ENCODE data around the gene CCDC106.
A peak's percentile ranks its signal among the peaks of the same experiment; 100 is the strongest.

CCDC106 gene

DNA sequence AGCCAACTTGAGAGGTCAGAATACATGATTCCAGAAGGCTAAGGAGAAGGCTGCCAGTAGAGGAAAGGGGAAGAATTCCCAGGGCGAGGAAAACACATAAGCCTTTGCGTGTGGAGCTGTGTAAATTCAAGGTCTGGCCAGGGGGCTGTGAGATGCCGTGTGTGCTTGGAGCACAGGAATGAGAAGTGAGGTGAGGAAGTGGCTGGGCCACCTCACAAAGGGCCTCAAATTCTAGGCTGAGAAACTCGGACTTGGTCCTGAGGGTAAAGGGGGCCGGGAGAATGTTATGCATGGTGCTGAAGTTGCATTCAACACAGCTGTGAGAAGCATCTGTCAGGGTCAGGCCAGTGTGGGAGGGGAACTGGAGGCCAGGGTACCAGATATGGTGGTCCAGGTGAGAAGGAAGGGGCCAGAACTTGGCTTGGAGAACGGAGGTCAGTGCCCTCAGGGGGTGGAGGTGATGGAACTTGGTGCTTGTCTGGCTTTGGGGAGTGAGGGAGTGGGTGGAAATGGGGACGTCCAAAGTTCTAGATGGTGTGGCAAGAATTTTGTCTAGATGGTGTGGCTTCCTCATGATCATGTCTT, 12.1 kb upstream of the CCDC106 start:
- DNase-seq: no peak

DNA sequence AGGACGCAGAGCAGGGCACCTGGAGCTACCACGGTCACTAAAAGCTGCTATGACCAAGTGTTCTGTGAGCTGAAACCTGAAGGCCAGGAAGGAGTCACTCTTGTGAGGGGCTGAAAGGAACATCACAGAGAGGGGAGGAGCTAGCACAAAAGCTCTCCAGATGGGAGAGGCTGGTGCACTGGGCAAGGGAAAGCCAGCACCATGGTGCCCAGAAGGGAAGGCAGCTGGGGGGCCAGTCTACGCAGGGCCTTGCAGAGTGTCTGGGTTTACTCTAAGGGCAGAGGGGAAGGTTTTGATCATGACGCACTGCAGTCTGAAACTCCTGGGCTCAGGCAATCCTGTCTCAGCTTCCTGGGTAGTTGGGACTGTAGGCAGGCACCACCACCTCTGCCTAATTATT, 11.3 kb upstream of the CCDC106 start:
- no peak for DNase-seq

DNA sequence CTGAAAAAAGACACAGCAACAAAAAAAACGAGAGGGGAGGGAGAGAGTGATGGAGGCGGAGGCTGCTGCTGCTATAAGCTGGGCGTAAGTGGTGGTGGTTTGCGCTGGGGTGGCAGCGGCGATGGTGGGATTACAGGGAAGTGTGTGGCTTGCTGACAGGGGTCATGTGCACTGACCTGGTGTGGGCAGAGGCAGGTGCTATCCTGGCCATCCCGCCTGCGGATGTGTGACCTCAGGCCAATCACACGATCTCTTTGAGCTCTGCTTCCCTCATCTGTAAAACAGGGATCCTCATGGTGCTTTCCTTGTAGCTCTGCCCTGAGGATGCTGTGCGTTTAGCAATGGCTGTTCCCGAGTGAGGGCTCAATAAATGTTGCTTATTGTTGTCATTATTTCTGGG, 10.5 kb upstream of the CCDC106 start:
- no peak for DNase-seq

DNA sequence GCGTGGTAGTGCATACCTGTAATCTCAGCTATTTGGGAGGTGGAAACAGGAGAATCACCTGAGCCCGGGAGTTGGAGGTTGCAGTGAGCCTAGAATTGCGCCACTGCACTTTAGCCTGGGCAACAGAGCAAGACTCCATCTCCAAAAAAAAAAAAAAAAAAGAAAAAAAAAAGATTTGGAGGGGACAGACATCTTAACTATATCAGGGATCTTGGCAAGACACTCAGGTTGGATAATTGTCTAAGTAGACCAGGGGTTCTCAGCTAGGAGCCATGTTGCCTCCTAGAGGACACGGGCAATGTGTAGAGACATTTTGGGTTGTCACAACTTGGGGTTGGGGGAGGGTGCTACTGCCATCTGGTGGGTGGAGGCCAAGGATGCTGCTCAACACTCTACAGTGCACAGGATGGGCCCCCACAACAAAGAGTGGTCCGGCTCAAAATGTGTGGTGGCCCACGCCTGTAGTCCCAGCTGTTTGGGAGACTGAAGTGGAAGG, 9.1 kb upstream of the CCDC106 start:
- peak in 3 of 56 donors; percentile 12 to 23 (median 22) for DNase-seq

DNA sequence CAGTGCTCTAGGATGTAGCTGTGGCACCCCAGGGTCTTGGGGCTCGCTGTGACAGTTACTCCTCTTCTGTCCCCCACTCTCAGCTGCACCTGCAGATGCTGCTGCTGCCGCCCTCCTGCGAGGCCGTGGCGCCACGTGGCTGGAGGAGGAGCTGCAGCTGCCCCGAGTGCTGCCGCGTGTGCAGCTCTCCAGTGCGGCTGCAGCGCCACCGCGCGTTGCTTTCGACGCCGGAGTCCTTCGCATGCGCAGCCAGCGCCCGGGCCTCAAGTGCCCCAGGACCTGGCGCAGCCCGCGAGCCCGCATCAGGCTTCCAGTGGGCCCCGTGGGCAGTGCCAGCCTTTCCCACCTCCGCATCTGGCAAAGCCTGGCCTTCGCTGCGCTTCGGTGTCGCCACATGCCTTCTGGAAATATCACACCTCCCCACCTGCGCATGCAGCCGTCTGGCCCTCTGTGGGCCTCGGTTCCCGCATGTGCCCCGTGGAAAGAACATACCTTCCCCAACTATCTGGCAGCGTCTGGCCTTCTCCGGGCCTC, 7.9 kb upstream of the CCDC106 start:
- peak in 37 of 56 donors; percentile 4 to 69 (median 42) for DNase-seq

DNA sequence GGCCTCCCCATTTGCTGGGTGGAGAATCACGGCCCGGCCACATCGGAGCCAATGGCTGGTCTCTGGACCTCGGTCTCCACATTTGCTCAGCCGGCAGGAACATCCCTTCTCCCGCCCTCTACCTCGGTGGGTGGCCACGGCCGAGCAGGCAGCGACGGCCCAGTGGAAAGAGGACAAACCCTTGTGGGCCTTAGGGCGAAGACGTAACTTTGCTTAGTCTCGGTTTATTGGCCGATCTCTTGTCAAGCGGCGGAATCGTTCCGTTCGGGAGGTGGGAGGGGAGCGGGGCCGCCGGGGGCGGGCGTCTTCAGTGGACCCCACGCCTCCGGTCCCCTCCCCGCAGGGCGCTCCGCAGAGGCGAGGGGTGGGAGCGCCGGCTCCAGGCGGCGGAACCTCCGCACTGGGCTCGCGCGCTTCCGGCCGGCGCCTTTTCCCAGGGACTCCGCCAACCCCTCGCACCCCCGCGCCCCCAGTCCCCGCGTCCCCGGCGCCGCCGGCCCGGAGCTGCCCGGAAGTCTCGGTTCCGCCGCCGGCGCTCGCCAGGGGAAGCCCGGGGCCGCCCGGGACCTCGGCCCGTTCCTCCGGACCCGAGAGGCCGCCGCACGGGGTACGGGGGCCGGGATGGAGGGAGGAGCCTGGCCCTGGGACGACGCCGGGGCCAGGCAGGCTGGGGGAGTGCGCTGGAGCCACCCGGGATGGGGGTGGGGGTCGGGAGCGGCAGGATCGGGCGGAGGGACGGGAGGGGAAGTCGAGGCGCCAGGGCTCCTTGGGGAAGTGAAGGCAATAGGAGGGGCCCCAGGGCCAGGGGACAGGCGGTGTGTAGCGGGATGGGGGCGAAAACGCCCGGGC, 7.2 kb upstream of the CCDC106 start, which contains the start of gene ZNF580:
TSS of gene ZNF580 (plus strand) at position 426 of the 849 bp plus-strand sequence. CDS start 1,507 bp downstream, outside the sequence.
- DNase-seq: peak in 48 of 56 donors; percentile 31 to 84 (median 64)

DNA sequence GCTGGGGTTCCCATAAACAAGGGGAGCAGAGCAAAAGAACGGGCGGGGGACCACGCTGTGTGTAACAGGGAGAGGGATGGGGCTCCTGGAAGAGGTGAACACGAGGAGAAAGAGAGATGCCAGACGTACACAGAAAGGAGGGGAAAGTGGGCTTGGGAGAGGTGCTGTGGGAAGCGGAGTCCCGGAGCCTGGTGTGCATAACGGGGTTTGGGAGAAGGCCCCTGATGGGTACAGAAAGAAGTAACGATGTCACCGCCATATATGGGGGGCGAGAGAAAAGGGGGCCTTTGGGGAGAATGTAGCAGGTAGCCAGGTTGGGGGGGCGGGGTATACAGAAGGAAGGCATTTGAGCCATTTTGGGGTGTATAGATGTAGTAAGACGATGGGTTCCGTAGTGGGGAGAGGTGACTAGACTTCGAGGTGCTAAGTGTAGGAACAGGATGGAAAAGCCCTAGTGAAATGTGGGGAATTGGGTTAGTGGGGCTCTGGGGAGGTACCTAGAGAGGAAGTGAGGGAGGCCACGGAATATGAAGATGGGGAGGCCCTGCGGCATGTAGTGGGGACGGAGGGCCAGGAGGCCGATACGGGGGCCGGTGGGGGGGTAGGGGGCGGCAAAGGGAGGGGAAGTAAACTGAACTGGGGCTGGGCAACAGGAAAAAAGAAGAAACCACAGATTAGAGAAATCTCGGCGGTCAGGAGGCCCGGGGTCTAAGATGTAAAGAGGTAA, 6.4 kb upstream of the CCDC106 start:
- peak in 4 of 56 donors; percentile 40 to 72 (median 55) for DNase-seq

DNA sequence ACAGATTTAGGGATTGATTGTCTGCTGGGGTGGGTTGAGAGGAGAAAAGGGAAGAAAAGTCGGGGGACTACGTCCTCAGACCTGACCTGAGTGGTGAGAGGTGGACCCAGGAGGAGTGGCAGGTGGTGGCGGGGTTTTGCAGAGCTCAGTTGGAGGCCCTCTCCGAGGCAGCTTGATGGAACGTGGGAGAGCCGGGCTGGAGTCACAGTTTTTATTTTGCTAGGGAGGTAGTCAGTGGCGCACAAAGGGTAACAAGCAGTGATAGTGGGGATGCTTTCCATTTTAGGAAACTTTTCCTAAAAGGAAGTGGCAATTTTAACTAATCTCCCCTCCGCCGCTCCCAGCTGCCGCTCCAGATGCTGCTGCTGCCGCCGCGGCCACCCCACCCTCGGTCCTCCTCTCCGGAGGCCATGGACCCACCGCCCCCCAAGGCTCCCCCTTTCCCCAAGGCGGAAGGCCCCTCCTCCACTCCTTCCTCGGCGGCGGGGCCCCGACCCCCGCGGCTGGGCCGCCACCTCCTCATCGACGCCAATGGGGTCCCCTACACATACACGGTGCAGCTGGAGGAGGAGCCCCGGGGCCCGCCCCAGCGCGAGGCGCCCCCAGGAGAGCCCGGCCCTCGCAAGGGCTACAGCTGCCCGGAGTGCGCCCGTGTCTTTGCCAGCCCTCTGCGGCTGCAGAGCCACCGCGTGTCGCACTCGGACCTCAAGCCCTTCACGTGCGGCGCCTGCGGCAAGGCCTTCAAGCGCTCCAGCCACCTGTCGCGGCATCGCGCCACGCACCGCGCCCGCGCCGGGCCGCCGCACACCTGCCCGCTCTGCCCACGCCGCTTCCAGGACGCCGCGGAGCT, 5.6 kb upstream of the CCDC106 start:
- DNase-seq: peak in 6 of 56 donors; percentile 8 to 40 (median 32)

DNA sequence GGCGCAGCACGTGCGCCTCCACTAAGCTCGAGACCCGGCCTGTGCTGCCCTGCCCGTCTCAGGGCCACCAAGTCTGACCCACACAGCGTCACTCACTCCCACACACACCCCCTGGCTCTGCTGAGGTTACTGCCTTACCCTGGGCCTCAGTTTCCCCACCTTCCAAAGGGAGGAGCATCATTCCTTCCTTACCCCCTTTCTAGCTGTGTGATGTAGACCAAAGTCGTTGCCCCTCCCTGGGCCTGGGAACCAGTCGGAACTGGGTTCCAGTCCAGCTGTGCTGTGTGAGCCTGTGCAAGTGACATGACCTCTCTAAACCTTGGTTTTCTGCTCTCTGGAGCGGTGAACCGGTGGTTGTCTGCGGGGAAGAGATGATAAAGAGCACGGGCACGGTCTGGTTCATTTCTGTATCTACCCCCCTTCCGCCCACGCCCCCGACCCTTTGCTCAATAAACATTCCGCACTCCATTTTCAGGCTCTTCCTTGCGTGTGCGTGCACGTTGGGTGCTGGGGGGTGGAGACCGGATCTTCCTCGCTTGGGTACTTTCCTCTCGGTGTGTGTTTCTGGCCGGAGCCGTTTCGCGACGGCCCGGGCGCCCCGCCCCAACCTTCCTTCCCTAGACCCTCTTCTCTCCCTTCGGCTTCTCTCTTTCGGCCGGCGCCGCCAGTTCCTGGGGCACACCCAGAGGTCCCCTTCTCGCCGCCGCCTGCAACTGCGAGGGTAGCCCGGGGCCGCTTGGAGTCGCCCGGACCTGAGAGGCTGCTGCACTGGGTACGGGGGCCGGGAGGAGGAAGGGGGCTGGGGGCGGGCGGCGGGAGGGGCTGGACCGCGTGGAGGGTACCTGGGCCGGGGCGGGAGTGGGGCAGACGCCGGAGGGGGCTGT, 4.8 kb upstream of the CCDC106 start, which contains the start of gene ZNF581:
TSS of gene ZNF581 (plus strand) at position 647 of the 884 bp plus-strand sequence. CDS start 923 bp downstream, outside the sequence.
- DNase-seq: peak in 53 of 56 donors; percentile 18 to 84 (median 60)

DNA sequence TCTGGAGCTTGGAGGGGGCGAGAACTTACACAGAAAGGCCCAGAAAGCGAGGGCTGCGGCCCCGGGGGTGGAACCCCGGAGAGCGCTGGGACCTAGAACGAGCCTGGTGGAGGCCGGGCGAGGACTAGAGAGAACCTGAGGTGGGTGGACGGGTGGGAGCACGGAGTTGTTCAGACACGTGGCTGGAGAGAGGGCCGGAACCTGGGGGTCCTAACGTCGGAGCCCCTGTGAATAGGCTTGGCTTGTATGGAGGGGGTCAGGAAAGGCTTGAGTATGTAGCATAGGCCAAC, 4.2 kb upstream of the CCDC106 start:
- peak in 5 of 56 donors; percentile 44 to 59 (median 54) for DNase-seq

DNA sequence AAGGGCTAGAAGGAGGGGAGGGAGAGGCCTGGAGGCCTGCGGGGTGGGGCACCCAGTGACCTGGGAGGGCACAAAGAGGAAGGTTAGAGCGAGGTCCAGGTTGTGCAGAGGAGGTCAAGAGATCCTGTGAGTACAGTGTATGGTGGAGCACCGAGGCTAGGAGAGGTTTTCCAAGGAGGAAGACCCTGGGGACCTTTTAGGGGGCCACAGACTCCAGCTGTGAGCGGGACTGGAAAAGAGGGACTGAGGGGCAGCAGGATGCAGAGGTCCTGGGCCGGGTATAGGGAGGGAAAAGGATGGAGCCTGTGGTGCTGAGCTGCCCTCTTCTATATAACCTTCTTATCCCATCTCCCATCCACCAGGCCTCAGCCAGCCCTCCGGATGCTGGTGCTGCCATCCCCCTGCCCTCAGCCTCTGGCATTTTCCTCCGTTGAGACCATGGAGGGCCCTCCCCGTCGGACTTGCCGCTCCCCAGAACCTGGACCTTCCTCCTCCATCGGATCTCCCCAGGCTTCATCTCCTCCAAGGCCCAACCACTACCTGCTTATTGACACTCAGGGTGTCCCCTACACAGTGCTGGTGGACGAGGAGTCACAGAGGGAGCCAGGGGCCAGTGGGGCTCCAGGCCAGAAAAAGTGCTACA, 3.7 kb upstream of the CCDC106 start:
- no peak for DNase-seq

DNA sequence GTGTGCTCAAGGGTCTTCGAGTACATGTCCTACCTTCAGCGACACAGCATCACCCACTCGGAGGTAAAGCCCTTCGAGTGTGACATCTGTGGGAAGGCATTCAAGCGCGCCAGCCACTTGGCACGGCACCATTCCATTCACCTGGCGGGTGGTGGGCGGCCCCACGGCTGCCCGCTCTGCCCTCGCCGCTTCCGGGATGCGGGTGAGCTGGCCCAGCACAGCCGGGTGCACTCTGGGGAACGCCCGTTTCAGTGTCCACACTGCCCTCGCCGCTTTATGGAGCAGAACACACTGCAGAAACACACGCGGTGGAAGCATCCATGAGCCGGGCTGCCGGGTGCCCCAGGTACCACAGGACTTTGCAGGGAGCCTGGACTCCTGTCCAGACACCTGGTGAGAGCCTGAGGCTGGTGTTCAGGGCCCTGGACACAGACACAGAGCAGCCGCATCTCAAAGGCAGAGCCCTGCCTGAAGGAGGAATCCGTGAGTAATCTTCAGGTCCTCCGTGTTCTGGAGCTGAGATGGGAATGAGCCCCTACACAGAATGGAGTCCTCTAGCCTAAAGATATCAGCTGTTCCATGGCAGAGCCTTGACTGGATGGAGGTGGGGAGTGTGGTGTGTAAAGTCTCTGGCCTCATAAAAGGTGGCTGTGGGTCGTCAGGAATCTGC, 3.0 kb upstream of the CCDC106 start:
- no peak for DNase-seq

DNA sequence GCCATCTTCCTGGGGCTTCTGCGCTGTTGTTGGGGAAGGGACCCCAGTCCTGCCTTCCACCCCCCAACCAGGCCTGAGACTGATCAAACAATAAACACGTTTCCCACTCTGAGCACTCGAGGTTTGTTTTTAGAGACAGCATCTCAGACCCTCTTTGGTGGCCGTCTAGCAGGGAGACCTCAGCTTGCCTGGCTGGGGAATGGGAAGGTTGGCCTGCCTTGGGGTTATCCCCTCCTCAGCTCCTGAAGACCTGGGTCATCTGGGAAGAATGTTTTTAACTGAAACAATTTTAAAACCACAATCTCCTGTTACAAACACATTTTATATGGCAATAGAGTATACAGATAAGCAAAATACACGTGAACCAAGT, 2.5 kb upstream of the CCDC106 start:
- no peak for DNase-seq

DNA sequence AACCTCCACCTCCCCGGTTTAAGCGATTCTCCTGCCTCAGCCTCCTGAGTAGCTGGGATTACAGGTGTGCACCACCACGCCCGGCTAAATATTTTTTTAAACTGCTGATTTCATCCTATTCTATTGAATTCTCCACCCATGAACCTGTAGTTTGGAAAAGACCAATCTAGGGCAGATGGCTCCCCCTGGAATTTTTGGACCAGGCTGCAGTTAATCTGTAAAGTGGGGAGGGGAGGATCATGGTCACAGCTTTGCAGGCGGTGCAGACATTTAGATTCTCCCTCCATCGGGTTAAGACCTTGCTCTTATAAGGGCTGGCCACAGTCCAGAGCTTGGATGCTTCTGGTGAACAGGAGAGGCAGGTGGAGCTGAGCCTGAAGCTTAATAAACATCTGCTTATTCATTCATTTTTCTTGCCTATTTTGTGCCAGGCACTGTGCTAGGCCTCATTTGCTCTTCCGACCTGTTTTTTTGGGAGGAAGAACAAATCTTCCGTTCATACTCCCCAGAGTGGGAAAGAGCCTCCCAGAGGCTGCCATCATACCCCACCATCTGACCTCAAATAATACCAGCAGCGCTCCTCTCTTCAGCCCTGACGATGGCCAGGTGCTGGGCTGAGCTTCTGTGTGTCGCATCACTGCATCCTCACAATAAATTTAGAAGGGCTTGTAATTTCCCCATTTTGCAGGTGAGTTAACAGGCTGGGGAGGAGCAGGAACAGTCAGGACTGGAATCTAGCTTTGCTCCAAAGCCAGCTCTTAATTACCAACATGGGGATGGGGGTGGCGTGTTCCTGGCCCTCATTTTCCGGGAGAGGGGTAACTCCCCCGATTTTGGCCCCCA, 902 bp upstream of the CCDC106 start:
- DNase-seq: no peak

DNA sequence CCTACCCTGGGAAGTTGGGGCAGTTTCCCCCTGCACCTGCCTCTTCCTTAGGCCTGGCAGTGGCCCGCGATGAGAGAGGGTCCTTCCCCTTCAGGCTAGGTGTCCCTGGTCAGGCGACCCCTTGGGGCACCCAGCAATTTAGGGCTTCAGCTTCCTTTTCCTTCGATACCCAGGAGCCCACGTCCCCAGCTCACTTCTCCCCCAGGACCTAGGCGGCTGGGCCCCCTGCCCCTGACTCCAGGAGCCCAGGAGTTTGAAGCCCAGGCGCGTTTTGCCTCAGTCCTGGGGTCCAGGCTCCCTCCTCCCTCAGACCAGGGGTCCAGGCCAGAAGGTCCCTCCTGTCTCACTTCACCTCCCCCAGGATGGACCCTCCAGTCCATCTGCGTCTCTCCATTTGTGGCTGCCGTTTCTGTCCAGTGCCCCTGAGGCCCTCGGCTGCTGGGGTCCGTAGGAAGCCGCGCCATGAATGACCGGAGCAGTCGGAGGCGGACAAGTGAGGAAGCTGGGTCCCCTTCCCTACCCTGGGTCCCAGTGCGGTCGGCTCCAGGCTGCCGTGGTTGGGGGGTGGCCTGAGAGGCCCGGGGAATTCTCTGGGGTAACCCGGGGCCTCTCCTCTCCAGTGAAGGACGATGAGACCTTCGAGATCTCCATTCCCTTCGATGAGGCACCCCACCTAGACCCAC, 714 bp downstream of the CCDC106 start:
- peak in 1 of 56 donors; percentile 41 for DNase-seq

DNA sequence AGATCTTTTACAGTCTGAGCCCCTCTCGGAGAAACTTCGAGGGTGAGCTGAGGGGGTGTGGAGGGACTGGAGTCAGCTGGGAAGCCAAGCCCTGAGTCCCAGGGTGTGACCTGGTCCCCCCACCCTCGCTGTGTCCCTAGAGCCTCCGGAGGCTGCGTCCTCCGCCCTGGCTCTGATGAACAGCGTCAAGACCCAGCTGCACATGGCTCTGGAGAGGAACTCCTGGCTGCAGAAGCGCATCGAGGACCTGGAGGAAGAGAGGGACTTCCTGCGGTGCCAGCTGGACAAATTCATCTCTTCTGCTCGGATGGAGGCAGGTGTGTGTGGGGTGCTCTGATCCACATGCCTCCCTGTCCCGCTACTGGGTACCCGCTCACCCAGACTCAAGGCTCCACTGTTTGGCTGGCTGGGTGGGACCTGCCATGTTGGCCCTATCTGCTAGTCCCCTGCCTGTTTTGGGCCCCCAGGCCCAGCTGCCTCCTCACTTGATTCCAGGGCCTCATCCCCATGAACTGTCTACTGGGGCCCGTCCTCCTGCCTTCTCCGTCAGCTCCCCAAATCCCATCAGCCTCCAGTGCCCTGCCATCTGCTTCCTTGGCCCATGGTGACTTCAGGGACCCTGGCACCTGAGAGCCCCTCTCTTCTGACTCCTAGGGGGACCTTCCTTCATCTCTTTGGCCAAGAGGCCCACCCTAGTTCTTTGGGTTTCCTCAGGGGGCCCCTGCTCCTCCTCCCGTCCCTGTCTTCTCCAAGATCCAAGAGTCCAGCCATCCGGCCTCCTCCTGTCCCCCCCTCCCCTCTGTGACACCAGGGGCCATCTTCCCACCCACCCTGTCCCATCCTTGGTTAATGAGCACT, 1.5 kb downstream of the CCDC106 start:
- DNase-seq: no peak
